ENCODE results near the gene EPN1. TPM values are rescaled to one million over a fixed set of nuclear protein-coding genes. Genes with fewer than 3 reads are reported as not detected.
A peak's percentile ranks its signal among the peaks of the same experiment; 100 is the strongest.

The EPN1 gene
- polyA plus RNA-seq, 1 experiment = 60.8 TPM

DNA sequence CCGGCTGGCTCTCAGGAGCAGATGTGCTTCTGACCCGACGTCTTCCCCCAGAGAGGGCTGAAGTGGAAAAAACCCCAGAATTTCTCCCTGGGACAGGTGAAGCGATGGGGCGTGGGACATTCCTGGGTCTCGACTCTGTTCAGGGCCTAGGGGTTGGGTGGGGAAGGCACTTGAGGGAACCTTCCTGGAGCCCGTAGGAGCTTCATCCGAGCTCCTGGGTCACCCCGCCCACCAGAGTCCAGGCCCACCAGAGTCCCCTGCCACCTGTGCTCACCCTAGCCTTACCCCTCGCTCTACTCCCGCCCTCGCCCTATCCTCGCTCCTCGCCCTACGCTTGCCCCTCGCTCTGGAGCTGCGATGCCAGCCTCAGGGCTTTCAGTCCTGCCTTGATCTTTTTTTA is 23.2 kb downstream of the EPN1 start:
- no peak for DNase-seq (ENCODE audit: low read depth)
- ChIA-PET CTCF (interaction anchor here (0.6 kb wide), 1 partner anchor 120 kb away, joined by 4 read pairs; no protein-coding TSS in a partner anchor), POLR2A (no interaction called here)
- H3K36me3 ChIP-seq (ENCODE audit: control insufficient read depth, insufficient read depth, low read length) = peaks cover 16% of the 10 kb centered on the region
- H3K27me3 ChIP-seq (ENCODE audit: control insufficient read depth, insufficient read depth, low read length) = no peaks in the 10 kb centered on the region
- H3K4me3 ChIP-seq (ENCODE audit: low read depth, low read length) = no peak overlapping the region
- TF ChIP-seq CTCF (IDR thresholded peaks at IDR 0.05; ENCODE audit: insufficient read depth, low read depth, low read length) = no peak

- no peak for DNase-seq (ENCODE audit: low read depth)
- Histone ChIP-seq H3K36me3 (ENCODE audit: control insufficient read depth, insufficient read depth, low read length) (peaks cover 17% of the 10 kb centered on the region), H3K4me3 (ENCODE audit: low read depth, low read length) (no peak overlapping the region), H3K27me3 (ENCODE audit: control insufficient read depth, insufficient read depth, low read length) (no peaks in the 10 kb centered on the region)
- ChIA-PET POLR2A (no interaction called here), CTCF (no interaction called here)
- no peak for TF ChIP-seq CTCF (IDR thresholded peaks at IDR 0.05; ENCODE audit: insufficient read depth, low read depth, low read length)
These were observed 24.2 kb downstream of the EPN1 start for GRCh38 chr19:55699221-55699620.

- no peak for DNase-seq (ENCODE audit: low read depth)
- POLR2A ChIA-PET = no interaction called here
These were observed 25.8 kb downstream of the EPN1 start for GRCh38 chr19:55700813-55701212.

GRCh38 chr19:55702131-55702627 is 27.2 kb downstream of the EPN1 start:
- Histone ChIP-seq H3K4me3 (ENCODE audit: low read depth, low read length) (no peak overlapping the region), H3K36me3 (ENCODE audit: control insufficient read depth, insufficient read depth, low read length) (peaks cover 9% of the 10 kb centered on the region), H3K27me3 (ENCODE audit: control insufficient read depth, insufficient read depth, low read length) (no peaks in the 10 kb centered on the region)
- TF ChIP-seq CTCF (IDR thresholded peaks at IDR 0.05; ENCODE audit: insufficient read depth, low read depth, low read length) = no peak
- CTCF ChIA-PET = interaction anchor here (1.4 kb wide), 1 partner anchor 22 kb away, joined by 3 read pairs; no protein-coding TSS in a partner anchor
- no peak for DNase-seq (ENCODE audit: low read depth)
- POLR2A ChIA-PET = no interaction called here

More at GRCh38 chr19:55700813-55701212, 25.8 kb downstream of the EPN1 start:
- CTCF ChIA-PET = interaction anchor here (1.4 kb wide), 1 partner anchor 20 kb away, joined by 3 read pairs; no protein-coding TSS in a partner anchor
- H3K27me3 ChIP-seq (ENCODE audit: control insufficient read depth, insufficient read depth, low read length) = no peaks in the 10 kb centered on the region
- peaks cover 13% of the 10 kb centered on the region for H3K36me3 ChIP-seq (ENCODE audit: control insufficient read depth, insufficient read depth, low read length)
- H3K4me3 ChIP-seq (ENCODE audit: low read depth, low read length) = no peak overlapping the region
- TF ChIP-seq CTCF (IDR thresholded peaks at IDR 0.05; ENCODE audit: insufficient read depth, low read depth, low read length) = no peak

DNA sequence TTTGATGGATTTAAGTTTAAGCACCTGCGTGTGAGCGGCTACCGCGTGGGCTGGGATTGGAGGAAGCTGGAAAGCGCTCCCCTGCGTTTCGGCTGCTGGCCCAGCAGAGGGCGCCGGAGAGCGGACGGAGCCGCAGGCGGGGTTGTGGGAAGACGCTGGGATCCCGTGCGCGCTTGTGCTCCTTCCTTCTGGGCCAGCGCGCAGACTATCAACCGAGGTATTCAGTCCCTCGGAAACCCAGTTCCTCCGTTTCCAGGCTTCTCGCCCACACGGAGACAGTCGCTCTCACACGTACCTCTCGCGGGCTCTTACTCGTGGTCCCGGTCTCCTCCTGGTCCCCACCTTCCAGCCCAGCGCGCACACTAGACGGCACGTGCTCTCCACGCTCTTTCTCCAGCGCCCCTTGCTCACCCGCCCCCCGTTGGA is 28.8 kb downstream of the EPN1 start:
- DNase-seq (ENCODE audit: low read depth) = no peak

More for the DNA sequence above, 28.8 kb downstream of the EPN1 start:
- peak; percentile 77 for TF ChIP-seq CTCF (IDR thresholded peaks at IDR 0.05; ENCODE audit: insufficient read depth, low read depth, low read length)
- H3K27me3 ChIP-seq (ENCODE audit: control insufficient read depth, insufficient read depth, low read length) = no peaks in the 10 kb centered on the region
- ChIA-PET CTCF (interaction anchor here (0.8 kb wide), 1 partner anchor 10 kb away, joined by 3 read pairs; no protein-coding TSS in a partner anchor), POLR2A (no interaction called here)
- H3K4me3 ChIP-seq (ENCODE audit: low read depth, low read length) = no peak overlapping the region
- peaks cover 6% of the 10 kb centered on the region for H3K36me3 ChIP-seq (ENCODE audit: control insufficient read depth, insufficient read depth, low read length)
